DMS153 (cell line): ENCODE measurements around the gene ARHGAP22.

Experiments
- DNase-seq: peaks from one replicate; lab custom pipeline; 2025; lab: John Stamatoyannopoulos, UW

Gene ARHGAP22

DNA sequence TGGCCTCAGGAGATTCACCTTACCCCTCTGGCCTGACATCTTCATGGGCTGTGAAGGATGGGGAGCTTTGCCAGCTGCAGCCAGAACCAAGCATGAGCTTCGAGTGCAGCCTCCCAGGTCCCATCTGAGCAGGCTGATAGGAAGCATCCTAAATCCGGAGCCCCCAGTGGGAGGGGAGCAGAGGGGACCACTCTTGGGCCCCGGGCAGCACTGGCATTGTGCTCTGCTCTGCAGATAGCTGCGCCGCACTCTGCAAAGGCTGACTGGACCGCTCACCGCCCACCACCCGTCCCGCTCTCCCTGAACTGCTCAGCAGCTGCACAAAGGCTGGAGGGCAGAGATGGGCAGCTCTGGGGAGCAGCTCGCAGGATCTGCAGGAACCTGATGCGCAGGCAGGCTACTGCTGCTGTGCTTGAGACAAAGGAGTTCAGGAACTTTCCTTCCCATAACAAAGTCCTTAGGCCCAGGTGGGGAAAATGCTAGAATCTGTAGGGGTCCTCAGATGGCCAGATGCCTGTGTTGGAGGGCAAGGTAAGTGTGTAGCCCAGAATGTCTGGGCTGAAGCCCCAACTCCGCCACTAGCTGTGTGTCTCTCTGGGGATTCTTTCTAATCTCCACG, 51.8 kb downstream of the ARHGAP22 start:
- no peak for DNase-seq

DNA sequence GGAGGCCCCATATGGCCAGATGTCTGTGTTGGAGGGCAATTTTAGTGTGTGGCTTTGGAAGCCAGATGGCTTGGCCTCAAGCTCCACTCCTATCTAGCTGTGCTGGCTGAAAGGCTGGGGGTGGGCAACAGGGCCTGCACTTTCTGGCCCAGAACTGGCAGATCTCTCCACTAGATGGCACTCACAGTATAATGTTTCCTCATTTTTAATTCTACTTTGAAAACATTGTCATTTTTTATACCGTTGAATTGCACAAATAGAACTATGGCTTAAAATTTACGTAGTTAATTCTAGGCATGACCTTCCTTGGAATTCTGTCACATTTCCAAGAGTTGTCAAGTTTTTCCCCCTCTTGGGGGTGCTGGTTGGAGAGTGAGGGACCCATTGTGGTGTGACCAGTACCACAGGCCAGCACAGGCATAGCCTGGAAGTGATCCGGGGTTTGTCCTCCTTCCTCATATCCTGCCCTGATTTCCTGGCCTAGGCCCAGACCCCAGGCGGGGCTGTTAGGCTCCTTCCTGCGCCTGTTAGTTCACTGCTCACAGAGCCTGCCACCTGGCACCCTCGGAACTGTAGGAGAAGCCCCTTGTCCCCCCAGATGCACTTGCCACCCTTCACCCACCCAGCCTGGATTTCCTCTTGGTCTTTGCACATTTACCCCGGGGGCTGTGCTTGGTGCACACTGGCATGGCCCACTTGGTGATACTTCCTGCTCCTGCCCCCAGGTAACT, 52.8 kb downstream of the ARHGAP22 start:
- peak; percentile 28 for DNase-seq

GRCh38 chr10:48550977-48551376, 53.9 kb downstream of the ARHGAP22 start:
- DNase-seq, result no peak

DNA sequence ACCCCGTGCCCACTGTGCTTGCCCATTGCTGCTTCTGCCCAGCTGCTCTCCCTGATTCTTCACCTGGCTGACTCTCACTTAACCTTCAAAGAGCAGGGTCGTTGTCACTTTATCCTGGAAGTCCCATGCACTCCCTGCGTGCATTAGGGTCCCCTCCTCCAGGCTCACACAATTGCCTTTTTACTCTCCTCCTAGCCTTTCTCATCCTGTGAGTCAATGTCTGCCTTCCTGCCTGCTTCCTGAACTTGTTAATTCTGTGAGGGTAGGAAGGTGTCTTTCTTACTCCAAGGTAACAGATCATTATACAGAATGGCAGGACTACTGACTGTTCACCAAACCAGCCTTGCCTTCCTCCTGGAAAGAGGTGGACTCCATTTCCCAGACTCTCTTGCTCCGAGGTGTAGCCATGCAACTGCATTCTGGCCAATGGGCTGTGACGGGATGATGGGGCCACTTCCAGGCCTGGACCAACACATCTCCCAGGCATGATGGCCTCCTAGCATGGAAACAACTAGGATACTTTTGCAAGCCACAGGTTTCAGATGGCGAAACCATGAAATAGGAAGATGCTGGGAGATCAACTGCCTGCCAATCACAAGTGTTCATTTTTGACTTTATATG, 54.7 kb downstream of the ARHGAP22 start:
- DNase-seq, result no peak

- DNase-seq, result no peak
These were observed 55.6 kb downstream of the ARHGAP22 start for GRCh38 chr10:48549236-48549635.

GRCh38 chr10:48548531-48549135, 56.2 kb downstream of the ARHGAP22 start:
- DNase-seq, result no peak

- no peak for DNase-seq
These were observed 56.9 kb downstream of the ARHGAP22 start for GRCh38 chr10:48547981-48548380.

DNA sequence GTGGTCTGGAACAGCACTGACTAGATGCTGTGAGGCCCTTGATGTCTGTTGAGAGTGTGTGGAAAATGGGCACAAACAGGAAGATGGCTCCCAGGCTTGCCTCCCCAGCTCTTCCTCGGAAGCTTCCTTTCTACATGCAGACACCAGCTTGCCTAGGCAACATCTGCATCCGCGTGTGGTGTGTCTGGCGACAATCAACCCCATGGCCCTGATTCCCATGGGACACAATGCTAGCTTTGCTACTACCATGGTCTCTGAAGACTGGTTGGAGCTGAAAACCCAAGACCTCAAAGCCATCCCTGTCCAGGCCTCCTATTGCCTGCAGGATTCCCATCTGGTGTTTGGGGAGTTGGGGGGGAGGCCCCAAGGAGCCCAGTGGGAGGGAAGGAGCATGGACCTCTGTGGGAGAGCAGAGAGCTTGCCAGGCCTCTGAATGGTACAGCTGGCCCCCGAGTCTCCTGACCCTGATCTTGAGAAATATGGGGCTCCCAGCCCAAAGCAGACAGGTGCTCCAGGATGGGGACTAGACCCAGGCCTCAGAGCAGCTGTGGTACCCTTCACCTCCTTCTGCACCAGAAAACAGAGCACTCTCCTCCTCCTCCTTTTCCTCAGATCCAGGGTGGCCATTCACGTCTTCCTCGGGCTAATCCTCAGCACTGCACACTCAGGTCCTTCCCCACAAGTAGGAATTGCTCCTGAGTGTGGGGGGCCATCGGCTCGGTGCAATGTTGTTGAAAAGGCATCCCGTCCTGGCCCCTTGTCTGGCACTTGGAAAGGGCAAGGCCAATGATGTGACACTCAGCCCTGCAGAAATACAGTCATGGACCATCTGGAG, 57.6 kb downstream of the ARHGAP22 start:
- no peak for DNase-seq

DNA sequence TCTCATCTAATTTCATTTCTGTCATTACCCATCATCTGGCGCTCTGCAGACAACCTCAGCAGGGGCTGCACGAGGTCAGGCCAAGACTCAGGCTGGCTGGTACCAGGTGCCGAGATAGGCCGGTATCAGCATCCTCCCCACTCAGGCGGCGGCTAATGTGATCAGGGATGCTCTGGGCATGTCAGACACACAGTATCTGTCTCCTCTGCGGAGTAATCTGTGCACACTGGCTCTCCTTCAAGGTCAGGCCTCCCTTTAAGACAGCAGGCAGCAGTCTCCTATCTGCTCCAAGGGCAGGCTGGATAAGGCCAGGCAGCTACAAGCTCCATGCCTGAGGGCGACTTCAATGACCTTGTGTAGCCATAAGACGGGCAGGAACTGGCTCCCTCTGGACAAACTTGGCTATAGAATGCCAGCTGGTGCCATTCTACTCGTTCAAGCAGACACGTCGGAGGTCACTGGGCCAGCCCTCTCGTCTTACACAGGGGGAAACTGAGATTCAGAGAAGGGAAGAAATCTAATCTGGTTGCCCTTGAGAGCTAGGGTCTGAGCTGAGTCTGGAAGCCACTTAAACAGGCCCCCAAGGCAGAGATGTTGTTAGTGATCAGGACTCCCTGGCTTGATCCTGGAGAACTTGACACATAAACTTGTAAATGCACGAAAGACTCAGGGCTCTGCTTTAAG, 59.3 kb downstream of the ARHGAP22 start:
- no peak for DNase-seq

- DNase-seq, result no peak
These were observed 61.6 kb downstream of the ARHGAP22 start for GRCh38 chr10:48543182-48543844.

GRCh38 chr10:48542471-48543181, 62.2 kb downstream of the ARHGAP22 start:
- DNase-seq, result no peak

DNA sequence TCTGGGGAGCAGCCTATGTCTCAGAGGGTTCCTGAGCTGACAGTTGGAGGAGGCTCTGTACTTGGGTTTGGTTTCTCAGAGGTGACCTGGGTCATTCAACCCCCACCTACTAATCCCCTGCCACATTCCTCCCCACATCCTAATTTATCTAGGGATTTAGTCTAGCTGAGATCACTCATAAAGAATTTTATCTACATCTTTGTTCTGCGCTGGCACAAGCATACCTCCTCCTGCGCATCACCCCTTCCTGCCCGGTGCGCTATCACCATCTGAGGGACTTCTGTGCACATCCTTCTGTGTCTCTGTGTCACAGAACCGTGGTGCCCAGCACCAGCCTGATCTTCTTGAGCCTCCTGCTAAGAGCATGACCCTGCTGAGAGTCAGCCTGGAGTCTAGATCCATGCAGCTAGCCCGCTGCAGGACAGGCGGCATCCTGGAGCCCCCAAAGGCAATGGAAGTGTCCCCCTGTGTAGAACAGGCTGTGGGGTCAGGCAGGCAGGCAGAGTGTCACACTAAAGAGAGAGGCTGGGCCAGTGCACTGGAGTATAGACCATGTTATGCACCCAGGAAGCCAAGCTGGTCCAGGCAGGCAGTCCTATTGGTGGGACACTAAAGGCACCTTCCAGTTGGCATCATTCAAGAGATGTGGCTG, 63.6 kb downstream of the ARHGAP22 start:
- DNase-seq, result no peak

DNA sequence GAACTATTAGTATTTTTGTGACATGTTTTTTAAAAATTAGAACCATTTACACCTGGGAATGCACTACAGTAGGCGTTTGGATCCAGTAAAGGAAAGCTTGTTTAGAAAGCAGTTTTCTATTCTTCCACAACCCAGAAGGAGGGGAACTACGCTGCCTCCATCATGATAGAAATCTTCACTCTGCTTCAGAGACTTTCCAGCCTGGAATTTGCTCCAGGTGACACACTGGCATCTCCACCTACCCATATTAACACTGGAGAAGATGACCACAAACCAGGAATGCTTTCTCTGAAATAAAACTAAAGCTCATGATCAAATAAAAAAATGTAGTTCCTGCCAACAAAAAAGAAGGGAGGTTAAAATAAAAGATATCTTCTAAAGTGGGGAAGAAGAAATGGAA, 66.3 kb downstream of the ARHGAP22 start:
- no peak for DNase-seq

- DNase-seq, result no peak
These were observed 67.7 kb downstream of the ARHGAP22 start for GRCh38 chr10:48536916-48537890.

- DNase-seq, result no peak
These were observed 68.7 kb downstream of the ARHGAP22 start for GRCh38 chr10:48536156-48536500.

DNA sequence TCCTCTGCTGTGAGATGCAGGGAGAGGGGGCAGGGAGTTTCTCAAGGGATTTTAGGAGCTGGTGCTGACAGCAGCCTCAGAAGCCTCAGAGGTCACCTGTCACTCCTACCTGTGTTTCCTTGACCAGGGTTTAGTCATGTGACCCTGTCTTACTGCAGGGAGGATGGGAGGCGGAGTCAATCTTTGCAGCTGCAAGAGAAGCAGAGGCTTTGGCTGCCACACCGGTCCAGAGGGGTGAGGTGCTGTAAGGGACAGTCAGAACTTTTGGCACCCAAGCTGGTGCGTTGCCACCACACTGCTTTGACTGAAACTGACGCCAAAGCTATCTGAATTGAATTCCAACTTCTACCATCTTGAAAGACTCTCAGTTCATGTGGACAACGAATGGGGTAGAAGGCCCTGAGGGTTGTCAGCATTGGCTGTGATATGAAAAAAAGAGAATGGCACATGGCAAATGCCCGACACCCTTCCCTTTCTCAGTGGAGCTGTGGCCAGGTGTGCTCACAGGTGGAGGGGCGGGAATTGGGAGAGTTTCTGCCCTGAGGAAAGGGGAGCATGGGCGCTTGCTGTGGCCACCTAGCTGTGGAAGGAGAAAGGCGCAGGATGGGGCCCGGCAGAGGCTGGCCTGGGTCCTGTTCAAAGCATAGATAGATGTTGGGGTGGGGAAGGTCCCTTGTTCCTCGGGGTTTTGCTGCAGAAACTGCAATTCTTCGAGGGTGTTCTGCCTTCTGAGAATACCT, 69.3 kb downstream of the ARHGAP22 start:
- no peak for DNase-seq

DNA sequence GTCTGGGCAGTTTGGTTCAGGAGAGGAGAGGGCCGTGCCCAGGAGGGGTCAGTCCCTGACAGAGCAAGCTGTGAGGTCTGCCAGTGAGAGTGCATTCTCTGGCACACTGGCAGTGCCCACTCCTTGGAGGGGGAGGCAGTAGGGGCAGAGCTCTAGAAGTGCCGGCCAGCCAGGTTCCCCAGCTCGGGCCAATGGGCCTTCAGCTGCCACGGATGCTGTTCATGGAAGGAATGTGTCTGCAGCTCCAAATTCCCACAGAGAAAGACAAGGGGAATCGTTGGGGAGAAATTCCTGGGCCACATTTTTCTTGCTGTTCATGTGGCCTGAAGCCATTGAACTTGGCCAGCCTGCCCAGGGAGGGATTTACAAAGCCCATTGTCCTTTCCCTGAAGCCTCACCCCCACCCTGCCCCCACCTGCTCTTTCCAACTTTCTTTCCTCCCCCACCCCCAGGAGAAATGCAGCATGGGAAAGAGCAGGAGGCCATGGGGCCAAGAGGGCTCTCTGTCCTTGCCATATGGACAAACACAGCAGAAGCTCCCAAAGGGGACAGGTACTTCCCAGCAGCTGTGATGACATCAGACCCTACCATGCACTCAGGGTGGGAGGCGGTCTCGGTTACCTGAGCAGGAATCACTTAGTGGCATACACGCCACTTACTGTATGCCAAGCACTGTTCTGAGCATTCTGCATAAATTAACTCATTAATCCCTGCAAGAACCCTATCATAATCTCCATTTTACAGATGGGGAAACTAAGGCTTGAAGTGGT, 70.7 kb downstream of the ARHGAP22 start:
- DNase-seq, result no peak
